GM19324 (cell line): Measurements from ENCODE around the gene KYNU.

Experiments
- ATAC-seq: cut with Tn5 transposase; IDR thresholded peaks from one replicate; pipeline ENCODE4 v1.9.1; 2021; ENCODE audit warnings: mild to moderate bottlenecking, moderate library complexity; ENCODE audit not compliant: unreplicated experiment, low FRiP score

The KYNU gene

DNA sequence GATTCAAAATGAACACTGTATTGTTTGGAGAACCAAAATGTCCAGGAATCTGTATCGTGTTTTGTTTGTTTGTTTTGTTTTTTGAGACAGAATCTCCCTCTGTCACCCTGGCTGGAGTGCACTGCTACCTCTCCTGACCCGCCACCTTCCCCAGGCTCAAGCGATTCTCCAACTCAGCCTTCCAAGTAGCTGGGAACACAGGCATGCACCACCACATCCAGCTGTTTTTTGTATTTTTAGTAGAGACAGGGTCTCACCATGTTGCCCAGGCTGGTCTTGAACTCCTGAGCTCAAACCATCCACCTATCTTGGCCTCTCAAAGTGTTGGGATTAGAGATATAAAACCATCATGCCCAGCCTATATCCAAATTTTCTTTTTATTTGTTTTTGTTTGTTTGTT, 74.6 kb downstream of the KYNU start:
- no peak for ATAC-seq

DNA sequence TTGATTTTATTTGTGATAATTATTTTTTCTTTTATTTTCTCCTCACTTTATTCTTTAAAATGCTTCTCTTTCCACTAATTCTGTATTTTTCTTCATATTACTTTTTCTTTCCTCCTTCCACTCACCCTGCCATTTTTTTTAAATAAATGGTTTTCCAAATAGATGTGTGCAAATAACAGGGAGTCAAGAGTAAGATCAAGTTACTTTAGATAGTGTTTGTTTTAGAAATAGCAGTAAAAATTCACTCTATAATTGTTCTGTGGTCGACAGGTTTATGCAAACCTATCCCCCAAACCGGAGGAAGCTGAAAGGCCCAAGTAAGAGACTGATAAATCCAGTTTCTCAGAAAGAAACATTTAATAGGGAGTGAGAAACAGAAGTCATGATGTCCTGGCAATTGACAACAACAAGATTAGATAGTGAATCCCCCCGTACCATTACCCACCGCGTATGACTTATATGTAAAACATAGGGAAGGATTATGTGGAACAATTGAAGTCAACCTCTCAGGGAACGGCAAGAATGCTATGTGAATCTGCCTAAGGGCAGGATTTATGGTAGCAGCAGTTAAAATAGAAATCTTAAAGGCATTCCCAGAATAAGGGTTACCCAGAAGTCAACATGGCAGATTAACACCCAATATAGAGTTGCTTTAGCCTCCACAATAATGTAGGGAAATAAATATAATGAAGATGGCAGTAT, 75.5 kb downstream of the KYNU start:
- ATAC-seq, result no peak

DNA sequence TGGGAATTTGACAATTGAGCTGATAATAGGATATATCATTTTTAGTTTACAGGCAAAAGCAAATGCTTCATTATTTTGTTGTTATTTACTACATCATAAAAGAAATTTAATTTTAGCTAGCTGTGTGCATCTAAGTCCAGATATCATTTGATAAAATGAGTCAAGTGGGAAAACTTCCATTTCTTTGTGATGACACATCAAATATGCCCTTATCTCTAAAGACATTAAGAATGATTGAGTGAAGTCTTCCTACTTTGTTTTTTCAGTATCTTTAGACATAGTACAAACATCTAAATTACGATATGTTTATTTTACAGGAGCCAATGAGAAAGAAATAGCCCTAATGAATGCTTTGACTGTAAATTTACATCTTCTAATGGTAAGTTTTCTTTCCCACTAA, 77.0 kb downstream of the KYNU start:
- ATAC-seq, result no peak

- ATAC-seq, result no peak
Observed at GRCh38 chr2:142957144-142957543, 79.7 kb downstream of the KYNU start.

DNA sequence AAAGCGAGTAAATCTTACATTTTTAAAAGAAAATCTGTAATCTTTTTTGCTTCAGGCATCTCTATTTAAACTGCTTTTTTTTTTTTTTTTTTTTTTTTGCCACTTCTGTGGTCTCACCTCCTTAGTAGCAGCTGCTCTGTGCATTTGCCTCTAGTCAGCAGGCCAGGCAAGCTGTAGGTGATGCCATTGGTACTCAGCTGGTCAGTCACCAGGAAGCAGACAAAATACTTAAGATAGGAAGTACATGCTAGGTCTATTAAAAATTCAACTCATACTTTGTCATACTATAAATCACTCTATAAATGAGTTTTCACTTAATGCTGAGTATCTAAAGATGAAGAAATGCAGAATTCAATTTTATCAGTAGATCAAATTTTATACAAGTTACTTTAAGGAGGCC, 83.7 kb downstream of the KYNU start:
- ATAC-seq, result no peak

DNA sequence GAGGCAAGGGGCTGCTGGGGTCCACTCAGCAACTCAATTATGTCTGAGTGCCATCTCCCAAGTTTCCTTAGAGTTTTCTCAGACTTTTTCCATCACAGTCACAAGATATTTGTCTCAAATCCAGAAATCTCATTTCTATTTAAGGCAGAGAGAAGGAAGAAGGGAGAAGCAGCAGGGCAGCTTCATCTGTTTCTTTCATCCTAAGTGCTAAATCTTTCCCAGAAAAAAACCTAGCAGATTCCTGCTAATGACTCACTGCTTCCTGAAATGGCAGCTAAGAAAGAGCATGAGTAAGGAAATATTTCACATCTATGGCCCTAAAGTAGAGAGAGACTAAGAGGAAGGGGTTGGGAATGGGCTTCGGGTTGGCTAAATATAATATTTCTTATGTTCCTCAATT, 88.0 kb downstream of the KYNU start:
- no peak for ATAC-seq

- no peak for ATAC-seq
Observed at GRCh38 chr2:142966284-142966683, 88.8 kb downstream of the KYNU start.

DNA sequence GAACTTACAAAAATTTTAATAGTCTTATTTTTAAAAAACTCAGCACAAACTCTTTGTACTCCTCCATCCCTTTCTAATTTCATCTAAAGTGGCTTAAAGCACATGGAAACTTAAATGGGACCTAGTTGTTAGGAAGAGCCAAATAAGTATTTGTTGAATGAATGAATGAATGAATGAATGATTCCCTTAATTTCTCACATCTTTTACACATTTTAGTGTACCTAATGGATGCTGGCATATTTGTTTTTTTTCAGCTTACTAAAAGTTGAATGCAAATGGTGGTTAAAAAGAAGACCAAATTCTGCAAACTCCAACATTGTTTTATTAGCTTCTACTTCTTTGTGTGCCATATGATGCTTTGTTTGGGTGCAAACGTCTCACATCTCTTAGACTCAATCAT, 89.6 kb downstream of the KYNU start:
- ATAC-seq, result no peak

GRCh38 chr2:142973160-142973821, 95.8 kb downstream of the KYNU start:
- ATAC-seq, result no peak

- peak; percentile 2 for ATAC-seq
Observed at GRCh38 chr2:142973822-142974207, 96.4 kb downstream of the KYNU start.

- ATAC-seq, result peak; percentile 67
Observed at GRCh38 chr2:142974288-142975024, 97.0 kb downstream of the KYNU start.

GRCh38 chr2:142975239-142975638, 97.8 kb downstream of the KYNU start:
- no peak for ATAC-seq

DNA sequence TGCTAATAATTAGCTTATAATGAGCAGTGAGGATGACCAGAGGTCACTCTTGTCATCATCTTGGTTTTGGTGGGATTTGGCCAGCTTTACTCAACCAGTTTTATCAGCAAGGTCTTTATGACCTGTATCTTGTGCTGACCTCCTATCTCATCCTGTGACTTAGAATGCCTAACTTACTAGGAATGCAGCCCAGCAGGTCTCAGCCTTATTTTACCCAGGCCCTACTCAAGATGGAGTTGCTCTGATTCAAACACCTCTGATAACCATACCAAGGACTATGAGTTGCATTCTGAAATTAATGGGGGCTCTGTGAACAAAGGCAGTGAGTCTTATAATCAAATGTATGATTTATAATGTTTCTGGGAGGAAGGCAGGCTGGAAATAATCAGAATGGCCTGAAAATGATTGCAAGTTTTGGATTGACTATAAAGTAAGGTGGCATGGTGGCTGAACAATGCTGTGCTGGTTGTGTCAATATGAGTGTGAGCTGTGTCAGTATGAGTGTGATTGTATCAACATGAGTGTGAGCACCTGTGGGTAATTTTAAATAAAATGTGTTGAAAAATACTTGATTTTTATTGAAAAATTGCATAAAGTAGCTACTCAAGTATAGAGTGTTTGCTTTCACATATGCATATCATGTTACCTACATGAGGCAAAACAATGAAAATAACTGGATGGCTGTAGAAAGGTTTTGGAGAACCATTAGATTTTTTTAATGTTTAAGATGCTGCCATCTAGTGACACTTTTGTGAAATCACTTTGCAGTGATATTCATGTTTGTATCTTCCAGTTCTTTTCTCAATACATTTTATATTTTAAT, 103.0 kb downstream of the KYNU start:
- no peak for ATAC-seq

GRCh38 chr2:142981069-142981378, 103.6 kb downstream of the KYNU start:
- no peak for ATAC-seq

DNA sequence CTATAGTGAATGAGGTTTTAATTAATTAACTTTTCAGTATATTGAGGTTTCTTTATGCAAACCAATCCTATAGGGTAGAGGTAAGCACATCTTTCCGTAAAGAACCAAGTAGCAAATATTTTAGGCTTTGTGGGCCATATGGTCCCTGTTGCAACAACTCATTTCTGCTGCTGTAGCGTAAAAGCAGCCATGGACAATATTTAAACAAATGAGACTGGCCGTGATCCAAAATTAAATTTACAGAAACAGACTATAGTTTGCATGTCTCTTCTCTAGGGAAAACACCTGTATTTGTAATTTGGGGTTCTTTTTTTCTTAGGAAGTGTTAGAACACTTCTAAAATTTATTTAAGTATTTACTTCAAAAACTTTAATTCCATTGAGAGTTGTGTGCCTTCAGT, 104.3 kb downstream of the KYNU start:
- ATAC-seq, result no peak

DNA sequence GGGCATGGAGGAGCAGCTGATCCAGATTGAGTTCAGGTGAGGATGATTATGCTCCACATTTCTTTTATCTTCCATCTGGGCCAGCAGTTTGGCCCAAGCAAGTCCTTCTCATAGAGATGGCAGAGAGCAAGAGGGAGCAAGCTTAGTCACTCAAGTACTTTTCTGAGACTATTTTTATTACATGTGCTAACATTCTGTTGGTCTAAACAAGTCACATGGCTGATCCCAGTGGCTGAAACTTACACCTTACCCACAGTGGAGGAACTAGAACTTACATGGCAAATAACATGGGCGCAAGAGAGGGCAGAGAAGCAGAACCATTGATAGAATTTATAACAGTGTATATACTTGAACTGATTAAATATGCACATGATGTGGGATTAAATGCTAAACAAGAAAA, 105.7 kb downstream of the KYNU start:
- ATAC-seq, result peak; percentile 82

- ATAC-seq, result no peak
Observed at GRCh38 chr2:142984657-142985056, 107.2 kb downstream of the KYNU start.

DNA sequence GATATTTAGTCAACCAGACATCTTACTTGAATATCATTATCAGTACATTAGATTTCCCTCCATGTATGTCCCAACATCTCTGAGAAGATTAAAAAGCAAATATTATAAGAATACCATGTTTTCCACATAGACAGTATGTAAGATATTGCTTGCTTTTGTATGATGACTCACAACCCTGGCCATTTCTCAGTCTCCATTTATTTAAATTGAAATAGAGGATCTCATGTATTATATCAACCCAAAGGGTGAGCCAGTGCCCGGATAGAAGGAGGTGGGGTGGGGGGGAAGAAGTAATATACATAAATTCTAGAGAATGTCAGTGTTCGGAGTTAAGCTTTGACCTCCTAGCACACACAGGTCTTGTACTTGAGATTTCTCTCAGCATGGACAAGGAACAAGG, 109.6 kb downstream of the KYNU start:
- ATAC-seq, result no peak

GRCh38 chr2:142989273-142990204, 112.1 kb downstream of the KYNU start:
- no peak for ATAC-seq

DNA sequence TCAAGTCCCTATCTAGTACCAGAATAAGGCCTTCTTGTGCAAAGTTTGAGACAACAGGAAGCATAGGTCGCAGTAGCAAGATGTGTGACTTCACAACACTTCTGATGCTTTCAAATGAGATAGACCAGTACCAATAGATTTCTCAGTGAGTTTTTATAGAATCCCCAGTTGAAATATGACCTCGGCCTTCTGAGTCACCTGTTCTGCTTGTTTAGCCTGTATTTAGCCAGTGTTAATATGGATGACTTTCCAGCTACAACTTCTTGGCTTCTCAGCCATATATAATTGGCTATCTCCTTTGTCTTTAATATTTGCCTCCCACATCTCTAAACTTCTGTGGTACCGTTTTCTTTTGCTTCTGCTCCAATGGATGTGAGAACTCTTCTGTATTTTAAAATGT, 113.8 kb downstream of the KYNU start:
- ATAC-seq, result no peak
